ENCODE results near the gene ZNF76.
A peak's percentile ranks its signal among the peaks of the same experiment; 100 is the strongest.

The ZNF76 gene

DNA sequence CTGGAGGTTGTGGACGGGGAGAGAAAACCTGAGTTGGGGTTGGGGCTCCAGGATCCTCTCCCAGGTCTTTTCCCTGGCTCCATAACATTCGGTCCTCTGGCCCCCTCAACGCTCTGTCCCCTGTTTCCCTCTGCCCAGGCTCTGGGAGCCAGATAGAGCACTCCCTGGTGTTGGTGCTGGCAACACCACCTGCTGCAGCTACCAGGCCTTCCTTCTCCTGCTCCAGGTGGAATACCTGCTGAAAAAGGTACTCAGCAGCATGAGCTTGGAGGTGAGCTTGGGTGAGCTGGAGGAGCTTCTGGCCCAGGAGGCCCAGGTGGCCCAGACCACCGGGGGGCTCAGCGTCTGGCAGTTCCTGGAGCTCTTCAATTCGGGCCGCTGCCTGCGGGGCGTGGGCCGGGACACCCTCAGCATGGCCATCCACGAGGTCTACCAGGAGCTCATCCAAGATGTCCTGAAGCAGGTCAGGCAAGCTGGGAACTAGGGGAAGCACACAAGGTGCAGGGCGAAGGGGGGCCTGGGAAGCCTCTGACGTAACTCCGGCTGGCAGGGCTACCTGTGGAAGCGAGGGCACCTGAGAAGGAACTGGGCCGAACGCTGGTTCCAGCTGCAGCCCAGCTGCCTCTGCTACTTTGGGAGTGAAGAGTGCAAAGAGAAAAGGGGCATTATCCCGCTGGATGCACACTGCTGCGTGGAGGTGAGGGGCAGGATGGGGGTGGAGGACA, 52.7 kb downstream of the ZNF76 start:
- WGBS (ENCODE audit: extremely low coverage, insufficient coverage, low lambda C conversion rate): no CpG with 5 or more reads among the region's 19 CpGs
- Histone ChIP-seq H3K18ac (ENCODE audit: low read length) (no peak overlapping the region), H3K27ac (ENCODE audit: low read depth, low read length) (no peak overlapping the region), H3K4me2 (ENCODE audit: low read length) (no peak overlapping the region), H4K5ac (ENCODE audit: low read length) (no peak overlapping the region), H3K36me3 (ENCODE audit: control insufficient read depth, insufficient read depth, low read length) (no peaks in the 10 kb centered on the region), H3K27me3 (ENCODE audit: insufficient read depth, low read length, poor library complexity) (no peaks in the 10 kb centered on the region), H3K4me1 (ENCODE audit: control insufficient read depth, low read depth, low read length) (no peaks in the 10 kb centered on the region), H2BK5ac (ENCODE audit: low read length) (no peak overlapping the region), H3K56ac (ENCODE audit: low read length) (no peak overlapping the region), H3K79me1 (ENCODE audit: low read length) (no peaks in the 10 kb centered on the region), H4K8ac (ENCODE audit: low read depth, low read length) (no peak overlapping the region), H3K4ac (ENCODE audit: low read depth, low read length) (no peak overlapping the region), H3K23ac (ENCODE audit: low read length) (no peak overlapping the region), H3K4me3 (ENCODE audit: low read length) (no peak overlapping the region), H2BK15ac (replicated peaks; ENCODE audit: low read depth) (no peak overlapping the region), H3K9ac (ENCODE audit: low read length) (no peak overlapping the region), H2AK5ac (ENCODE audit: low read length) (no peak overlapping the region), H2BK120ac (ENCODE audit: low read depth, low read length) (no peak overlapping the region), H3K79me2 (ENCODE audit: control insufficient read depth, insufficient read depth, low read length) (no peaks in the 10 kb centered on the region)
- DNase-seq: no peak

- no peak overlapping the region for H2BK120ac ChIP-seq (ENCODE audit: low read depth, low read length)
- no peak overlapping the region for H3K9ac ChIP-seq (ENCODE audit: low read length)
- H3K4me3 ChIP-seq (ENCODE audit: low read length): no peak overlapping the region
- H3K79me2 ChIP-seq (ENCODE audit: control insufficient read depth, insufficient read depth, low read length): no peaks in the 10 kb centered on the region
- no peak overlapping the region for H2AK5ac ChIP-seq (ENCODE audit: low read length)
- H3K4me1 ChIP-seq (ENCODE audit: control insufficient read depth, low read depth, low read length): no peaks in the 10 kb centered on the region
- H3K4ac ChIP-seq (ENCODE audit: low read depth, low read length): no peak overlapping the region
- H3K27me3 ChIP-seq (ENCODE audit: insufficient read depth, low read length, poor library complexity): peaks cover 2% of the 10 kb centered on the region
- no peak overlapping the region for H2BK15ac ChIP-seq (replicated peaks; ENCODE audit: low read depth)
- H3K4me2 ChIP-seq (ENCODE audit: low read length): no peak overlapping the region
- no CpG with 5 or more reads among the region's 2 CpGs for WGBS (ENCODE audit: extremely low coverage, insufficient coverage, low lambda C conversion rate)
- no peaks in the 10 kb centered on the region for H3K36me3 ChIP-seq (ENCODE audit: control insufficient read depth, insufficient read depth, low read length)
- no peak overlapping the region for H3K18ac ChIP-seq (ENCODE audit: low read length)
- DNase-seq: no peak
- H3K56ac ChIP-seq (ENCODE audit: low read length): no peak overlapping the region
- no peak overlapping the region for H2BK5ac ChIP-seq (ENCODE audit: low read length)
- no peak overlapping the region for H4K5ac ChIP-seq (ENCODE audit: low read length)
- H4K8ac ChIP-seq (ENCODE audit: low read depth, low read length): no peak overlapping the region
- H3K79me1 ChIP-seq (ENCODE audit: low read length): no peaks in the 10 kb centered on the region
- H3K27ac ChIP-seq (ENCODE audit: low read depth, low read length): no peak overlapping the region
- no peak overlapping the region for H3K23ac ChIP-seq (ENCODE audit: low read length)
Measured at GRCh38 chr6:35312807-35313206, 53.3 kb downstream of the ZNF76 start.

- no peak for DNase-seq
- Histone ChIP-seq H2BK5ac (ENCODE audit: low read length) (no peak overlapping the region), H2AK5ac (ENCODE audit: low read length) (no peak overlapping the region), H3K23ac (ENCODE audit: low read length) (no peak overlapping the region), H3K18ac (ENCODE audit: low read length) (no peak overlapping the region), H3K4me1 (ENCODE audit: control insufficient read depth, low read depth, low read length) (no peaks in the 10 kb centered on the region), H3K27me3 (ENCODE audit: insufficient read depth, low read length, poor library complexity) (peaks cover 2% of the 10 kb centered on the region), H4K5ac (ENCODE audit: low read length) (no peak overlapping the region), H3K79me1 (ENCODE audit: low read length) (no peaks in the 10 kb centered on the region), H3K9ac (ENCODE audit: low read length) (peak overlapping the region; percentile 77), H3K4ac (ENCODE audit: low read depth, low read length) (no peak overlapping the region), H3K79me2 (ENCODE audit: control insufficient read depth, insufficient read depth, low read length) (no peaks in the 10 kb centered on the region), H4K8ac (ENCODE audit: low read depth, low read length) (no peak overlapping the region), H3K27ac (ENCODE audit: low read depth, low read length) (no peak overlapping the region), H3K4me3 (ENCODE audit: low read length) (peak overlapping the region; percentile 49), H2BK120ac (ENCODE audit: low read depth, low read length) (no peak overlapping the region), H3K4me2 (ENCODE audit: low read length) (peak overlapping the region; percentile 91), H3K36me3 (ENCODE audit: control insufficient read depth, insufficient read depth, low read length) (no peaks in the 10 kb centered on the region), H2BK15ac (replicated peaks; ENCODE audit: low read depth) (no peak overlapping the region), H3K56ac (ENCODE audit: low read length) (peak overlapping the region; percentile 90)
- no CpG with 5 or more reads among the region's 28 CpGs for WGBS (ENCODE audit: extremely low coverage, insufficient coverage, low lambda C conversion rate)
Measured at GRCh38 chr6:35317483-35318195, 58.1 kb downstream of the ZNF76 start.

GRCh38 chr6:35318196-35319171, 58.9 kb downstream of the ZNF76 start:
- WGBS (ENCODE audit: extremely low coverage, insufficient coverage, low lambda C conversion rate): no CpG with 5 or more reads among the region's 55 CpGs
- Histone ChIP-seq H3K27ac (ENCODE audit: low read depth, low read length) (no peak overlapping the region), H3K79me1 (ENCODE audit: low read length) (no peaks in the 10 kb centered on the region), H3K27me3 (ENCODE audit: insufficient read depth, low read length, poor library complexity) (peaks cover 2% of the 10 kb centered on the region), H4K8ac (ENCODE audit: low read depth, low read length) (no peak overlapping the region), H3K4me3 (ENCODE audit: low read length) (peak overlapping the region; percentile 49), H2AK5ac (ENCODE audit: low read length) (no peak overlapping the region), H3K9ac (ENCODE audit: low read length) (peak overlapping the region; percentile 77), H3K4me2 (ENCODE audit: low read length) (peak overlapping the region; percentile 91), H3K79me2 (ENCODE audit: control insufficient read depth, insufficient read depth, low read length) (no peaks in the 10 kb centered on the region), H3K36me3 (ENCODE audit: control insufficient read depth, insufficient read depth, low read length) (no peaks in the 10 kb centered on the region), H3K56ac (ENCODE audit: low read length) (peak overlapping the region; percentile 90), H2BK5ac (ENCODE audit: low read length) (no peak overlapping the region), H3K4ac (ENCODE audit: low read depth, low read length) (peak overlapping the region; percentile 38), H2BK15ac (replicated peaks; ENCODE audit: low read depth) (no peak overlapping the region), H4K5ac (ENCODE audit: low read length) (peak overlapping the region; percentile 91), H2BK120ac (ENCODE audit: low read depth, low read length) (no peak overlapping the region), H3K23ac (ENCODE audit: low read length) (peak overlapping the region; percentile 94), H3K18ac (ENCODE audit: low read length) (no peak overlapping the region), H3K4me1 (ENCODE audit: control insufficient read depth, low read depth, low read length) (no peaks in the 10 kb centered on the region)
- peak; percentile 96 for DNase-seq

DNA sequence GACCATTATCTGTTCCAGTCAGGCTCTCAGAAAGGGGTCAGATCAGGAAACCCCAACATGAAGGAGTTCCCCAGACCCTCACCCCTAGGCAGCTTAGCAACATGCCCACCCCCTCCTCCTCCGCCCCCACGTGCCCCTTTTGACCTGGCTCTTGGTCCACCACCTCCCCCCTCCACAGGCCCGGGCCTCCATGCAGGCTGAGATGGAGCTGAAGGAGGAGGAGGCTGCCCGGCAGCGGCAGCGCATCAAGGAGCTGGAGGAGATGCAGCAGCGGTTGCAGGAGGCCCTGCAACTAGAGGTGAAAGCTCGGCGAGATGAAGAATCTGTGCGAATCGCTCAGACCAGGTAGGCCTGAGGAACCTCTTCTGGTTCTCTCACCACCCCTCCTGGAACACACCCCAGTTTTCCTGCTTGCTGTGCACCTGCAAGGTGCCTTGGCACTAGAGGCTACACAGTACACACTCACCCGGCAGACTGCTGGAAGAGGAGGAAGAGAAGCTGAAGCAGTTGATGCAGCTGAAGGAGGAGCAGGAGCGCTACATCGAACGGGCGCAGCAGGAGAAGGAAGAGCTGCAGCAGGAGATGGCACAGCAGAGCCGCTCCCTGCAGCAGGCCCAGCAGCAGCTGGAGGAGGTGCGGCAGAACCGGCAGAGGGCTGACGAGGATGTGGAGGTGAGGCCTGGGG, 60.0 kb downstream of the ZNF76 start:
- DNase-seq: no peak
- Histone ChIP-seq H3K27me3 (ENCODE audit: insufficient read depth, low read length, poor library complexity) (peaks cover 2% of the 10 kb centered on the region), H3K79me1 (ENCODE audit: low read length) (no peaks in the 10 kb centered on the region), H3K9ac (ENCODE audit: low read length) (no peak overlapping the region), H3K56ac (ENCODE audit: low read length) (no peak overlapping the region), H3K4me1 (ENCODE audit: control insufficient read depth, low read depth, low read length) (no peaks in the 10 kb centered on the region), H4K8ac (ENCODE audit: low read depth, low read length) (no peak overlapping the region), H2BK5ac (ENCODE audit: low read length) (no peak overlapping the region), H2BK120ac (ENCODE audit: low read depth, low read length) (no peak overlapping the region), H2BK15ac (replicated peaks; ENCODE audit: low read depth) (no peak overlapping the region), H3K4me2 (ENCODE audit: low read length) (no peak overlapping the region), H4K5ac (ENCODE audit: low read length) (no peak overlapping the region), H2AK5ac (ENCODE audit: low read length) (no peak overlapping the region), H3K36me3 (ENCODE audit: control insufficient read depth, insufficient read depth, low read length) (no peaks in the 10 kb centered on the region), H3K23ac (ENCODE audit: low read length) (no peak overlapping the region), H3K4me3 (ENCODE audit: low read length) (no peak overlapping the region), H3K79me2 (ENCODE audit: control insufficient read depth, insufficient read depth, low read length) (no peaks in the 10 kb centered on the region), H3K4ac (ENCODE audit: low read depth, low read length) (no peak overlapping the region), H3K18ac (ENCODE audit: low read length) (no peak overlapping the region), H3K27ac (ENCODE audit: low read depth, low read length) (no peak overlapping the region)
- WGBS (ENCODE audit: extremely low coverage, insufficient coverage, low lambda C conversion rate): no CpG with 5 or more reads among the region's 20 CpGs
